RWPE1 (cell line): ENCODE results near the gene PDE4B.
A peak's percentile ranks its signal among the peaks of the same experiment; 100 is the strongest.

ENCODE experiments used
- CTCF ChIA-PET: fragments of 350-600 bp; sonication (Branson Sonifier 250); formaldehyde crosslinking; extraction: SDS; loops from one replicate; lab custom pipeline; 2021; lab: Yijun Ruan, JAX
- POLR2A ChIA-PET: fragments of 400-600 bp; formaldehyde crosslinking; extraction: SDS; loops from one replicate; lab custom pipeline; 2020; ENCODE audit warnings: antibody characterized with exemption; ENCODE audit not compliant: low non-redundant PET; lab: Yijun Ruan, JAX
- DNase-seq: peaks from one replicate; pipeline ENCODE4 v3.0.0; 2012; ENCODE audit warnings: low spot score
- H3K27ac ChIP-seq: fragments of 450-650 bp; 2 replicates; pipeline ENCODE4 v1.5.1; 2017
- TF ChIP-seq, protein P1 (sequence below): fragments of 450-650 bp; conservative IDR thresholded peaks from 2 replicates; pipeline ENCODE4 v1.5.1; 2017; ENCODE audit warnings: low read depth, mild to moderate bottlenecking

The PDE4B gene

DNA sequence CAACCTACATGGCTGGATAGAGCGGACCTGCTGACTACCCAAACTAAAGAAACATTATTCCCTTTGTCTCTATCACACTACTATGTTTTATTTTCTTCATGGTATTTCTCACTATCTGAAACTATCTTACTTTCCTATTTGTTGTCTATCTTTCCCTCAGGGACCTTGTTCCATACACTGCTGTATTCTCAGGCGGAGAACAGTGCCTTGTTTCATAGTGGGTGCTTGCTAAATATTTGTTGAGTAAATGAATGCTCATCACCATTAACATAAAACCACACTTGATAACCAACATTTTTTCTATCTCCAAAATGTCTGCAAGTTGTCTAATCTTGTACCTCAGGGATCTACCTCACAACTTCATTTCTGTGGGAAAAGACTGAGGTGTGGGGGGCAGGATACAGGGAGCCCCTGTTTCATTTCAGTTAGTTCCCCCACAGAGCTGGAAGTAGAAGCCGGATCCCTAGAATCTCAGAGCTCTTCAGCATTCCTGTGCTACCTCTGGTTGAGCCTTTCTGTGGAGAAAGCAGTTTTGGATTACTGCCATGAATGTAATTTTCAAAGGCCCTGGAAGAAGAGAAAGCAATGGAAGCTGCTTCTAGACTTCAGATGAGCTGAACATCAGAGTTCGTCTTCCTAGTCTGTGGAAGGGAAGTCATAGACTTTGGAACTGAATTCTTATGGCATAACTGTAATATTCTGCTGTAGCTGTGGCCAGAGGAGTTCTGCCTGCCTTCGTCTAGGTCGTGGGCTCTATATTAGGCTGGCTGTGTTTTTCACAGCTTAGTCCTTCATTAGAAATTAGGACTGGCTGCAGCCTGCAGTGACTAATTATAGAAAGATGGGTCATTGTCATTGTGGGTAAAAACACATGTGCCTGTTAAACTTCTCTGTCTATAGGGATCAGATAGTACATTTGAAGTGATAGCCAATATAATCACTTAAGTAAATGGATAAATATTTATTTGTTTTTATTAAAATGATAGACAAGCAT is 448.1 kb downstream of the PDE4B start:
- no peak overlapping the region for H3K27ac ChIP-seq
- POLR2A ChIA-PET: no interaction called here
- TF ChIP-seq, protein P1, sequence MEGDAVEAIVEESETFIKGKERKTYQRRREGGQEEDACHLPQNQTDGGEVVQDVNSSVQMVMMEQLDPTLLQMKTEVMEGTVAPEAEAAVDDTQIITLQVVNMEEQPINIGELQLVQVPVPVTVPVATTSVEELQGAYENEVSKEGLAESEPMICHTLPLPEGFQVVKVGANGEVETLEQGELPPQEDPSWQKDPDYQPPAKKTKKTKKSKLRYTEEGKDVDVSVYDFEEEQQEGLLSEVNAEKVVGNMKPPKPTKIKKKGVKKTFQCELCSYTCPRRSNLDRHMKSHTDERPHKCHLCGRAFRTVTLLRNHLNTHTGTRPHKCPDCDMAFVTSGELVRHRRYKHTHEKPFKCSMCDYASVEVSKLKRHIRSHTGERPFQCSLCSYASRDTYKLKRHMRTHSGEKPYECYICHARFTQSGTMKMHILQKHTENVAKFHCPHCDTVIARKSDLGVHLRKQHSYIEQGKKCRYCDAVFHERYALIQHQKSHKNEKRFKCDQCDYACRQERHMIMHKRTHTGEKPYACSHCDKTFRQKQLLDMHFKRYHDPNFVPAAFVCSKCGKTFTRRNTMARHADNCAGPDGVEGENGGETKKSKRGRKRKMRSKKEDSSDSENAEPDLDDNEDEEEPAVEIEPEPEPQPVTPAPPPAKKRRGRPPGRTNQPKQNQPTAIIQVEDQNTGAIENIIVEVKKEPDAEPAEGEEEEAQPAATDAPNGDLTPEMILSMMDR: no peak
- CTCF ChIA-PET: interaction anchor here (0.6 to 1.5 kb wide), 4 partner anchors 11 to 480 kb away, joined by 3 to 7 read pairs (median 3); no protein-coding TSS in a partner anchor
- no peak for DNase-seq

DNA sequence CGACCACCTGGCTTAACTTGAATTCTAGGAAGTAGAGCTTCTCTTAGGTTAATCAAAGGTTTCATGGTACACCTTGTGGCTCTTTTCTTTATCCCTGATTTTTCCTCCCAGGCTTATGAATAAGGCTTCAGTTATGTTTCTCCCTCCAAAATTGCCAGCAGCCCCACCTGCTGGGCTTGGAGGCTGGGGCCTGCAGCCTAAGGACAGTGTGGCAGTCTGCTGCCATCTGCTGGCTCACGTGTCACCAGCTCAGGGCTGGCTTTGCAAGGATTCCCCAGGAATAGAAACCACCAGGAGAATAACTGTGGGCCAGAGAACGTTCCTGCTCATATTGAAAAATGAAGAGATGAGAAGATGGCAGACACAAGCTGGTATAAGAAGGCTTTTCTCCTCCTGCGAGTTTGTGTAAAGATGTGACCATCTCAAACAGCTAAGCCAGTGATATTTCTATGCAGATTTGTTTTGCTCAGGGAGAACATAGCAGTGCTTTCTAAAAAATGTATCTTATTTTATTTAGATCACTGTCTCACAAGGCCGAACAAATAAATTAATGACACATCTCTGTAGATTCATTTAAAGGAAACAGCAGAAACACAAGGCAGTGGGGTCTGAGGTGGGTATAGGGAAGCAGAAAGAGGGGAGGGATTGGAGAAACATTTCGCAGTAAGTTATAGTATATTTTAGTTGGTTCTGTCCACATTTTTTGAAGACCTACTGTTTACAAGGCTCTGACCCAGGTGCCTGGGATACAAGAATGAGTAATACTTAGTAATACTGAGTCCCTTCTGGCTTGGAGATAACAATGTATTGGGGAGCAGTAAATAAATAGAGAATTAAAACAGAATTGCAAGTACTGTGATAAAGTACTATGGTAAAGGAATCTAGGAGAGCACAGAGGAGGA is 450.2 kb downstream of the PDE4B start:
- CTCF ChIA-PET: interaction anchor here (0.5 to 2.5 kb wide), 26 partner anchors 9 to 1007 kb away, joined by 3 to 34 read pairs (median 4); no protein-coding TSS in a partner anchor
- POLR2A ChIA-PET: no interaction called here

DNA sequence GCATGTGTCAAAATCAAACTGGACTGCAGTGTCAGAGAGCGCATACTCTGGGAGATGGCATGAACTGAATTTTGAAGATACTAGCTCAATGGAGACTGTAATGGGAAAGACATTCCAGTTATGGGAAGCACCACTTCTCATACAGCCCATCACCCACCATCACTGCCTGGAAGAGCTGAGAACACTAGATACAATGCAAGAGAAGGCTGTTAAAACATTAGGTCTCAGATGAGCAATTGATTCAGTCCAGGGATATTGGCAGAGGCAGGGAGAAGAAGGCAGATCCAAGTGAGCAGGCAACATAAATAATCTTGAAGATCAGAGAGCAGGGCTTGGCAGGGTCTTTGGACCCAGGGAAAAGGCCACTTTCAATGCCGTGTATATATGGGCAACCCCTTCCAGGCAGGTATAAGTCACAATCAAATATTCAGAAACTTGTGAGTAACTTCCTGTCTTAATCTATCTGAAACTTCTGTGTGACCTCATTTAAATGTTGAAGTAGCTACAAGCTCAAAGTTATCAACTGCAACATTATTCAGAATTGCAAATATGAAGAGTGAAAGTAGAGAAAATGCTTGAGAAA is 450.9 kb downstream of the PDE4B start:
- ChIA-PET POLR2A (no interaction called here), CTCF (interaction anchor here (0.9 to 2.5 kb wide), 3 partner anchors 203 to 286 kb away, joined by 3 to 34 read pairs (median 10); no protein-coding TSS in a partner anchor)
- no peak overlapping the region for H3K27ac ChIP-seq
- DNase-seq: no peak
- TF ChIP-seq, protein P1: no peak

More for the DNA sequence above, 450.2 kb downstream of the PDE4B start:
- peak; percentile 75 for DNase-seq
- no peak overlapping the region for H3K27ac ChIP-seq
- TF ChIP-seq, protein P1: peak; percentile 97

- POLR2A ChIA-PET: no interaction called here
- CTCF ChIA-PET: interaction anchor here (0.8 to 0.9 kb wide), 2 partner anchors 9 to 286 kb away, joined by 3 read pairs; no protein-coding TSS in a partner anchor
- no peak for DNase-seq
These were observed 451.7 kb downstream of the PDE4B start for GRCh38 chr1:66244429-66244828.

GRCh38 chr1:66245691-66246090 is 453.0 kb downstream of the PDE4B start:
- TF ChIP-seq, protein P1: no peak
- no peak overlapping the region for H3K27ac ChIP-seq
- ChIA-PET CTCF (interaction anchor here (0.9 kb wide), 1 partner anchor 200 kb away, joined by 4 read pairs; no protein-coding TSS in a partner anchor), POLR2A (no interaction called here)
- no peak for DNase-seq

More at GRCh38 chr1:66244429-66244828, 451.7 kb downstream of the PDE4B start:
- TF ChIP-seq, protein P1: no peak
- H3K27ac ChIP-seq: no peak overlapping the region
